HepG2 (cell line): ENCODE results near the gene MYPN. TPM values are rescaled to one million over a fixed set of nuclear protein-coding genes. Genes with fewer than 3 reads are reported as not detected.

Source experiments
- BRF2 ChIP-seq: sonication (generic); formaldehyde crosslinking; IDR thresholded peaks from 2 replicates; pipeline ENCODE4 v1.8.1; 2022; ENCODE audit warnings: mild to moderate bottlenecking, missing genetic modification reagents
- CENPBD1 ChIP-seq: sonication (generic); formaldehyde crosslinking; IDR thresholded peaks from 2 replicates; pipeline ENCODE4 v1.8.0; 2022; ENCODE audit warnings: missing genetic modification reagents, low read depth, mild to moderate bottlenecking, borderline replicate concordance
- EZH2 ChIP-seq: conservative IDR thresholded peaks from 2 replicates; pipeline ENCODE4 v1.6.1; 2012; ENCODE audit warnings: mild to moderate bottlenecking, low read depth, low read length, moderate library complexity
- FLYWCH1 ChIP-seq: sonication (generic); formaldehyde crosslinking; IDR thresholded peaks from 2 replicates; pipeline ENCODE4 v1.8.1; 2023; ENCODE audit warnings: mild to moderate bottlenecking, missing genetic modification reagents
- GABPB1 ChIP-seq: IDR thresholded peaks from 2 replicates; pipeline ENCODE4 v1.6.1; 2016; ENCODE audit warnings: mild to moderate bottlenecking, missing genetic modification reagents, moderate library complexity, missing compliant biosample characterization
- GFI1 ChIP-seq: sonication (generic); formaldehyde crosslinking; IDR thresholded peaks from 2 replicates; pipeline ENCODE4 v1.5.0; 2020; ENCODE audit warnings: missing genetic modification reagents, mild to moderate bottlenecking, borderline replicate concordance
- HMGA1 ChIP-seq: sonication (generic); formaldehyde crosslinking; conservative IDR thresholded peaks from 2 replicates; pipeline ENCODE4 v1.4.0; 2020; ENCODE audit warnings: missing genetic modification reagents
- HNF4A ChIP-seq: sonication (generic); formaldehyde crosslinking; IDR thresholded peaks from 2 replicates; pipeline ENCODE4 v1.4.0; 2020; ENCODE audit warnings: missing genetic modification reagents
- HNRNPLL ChIP-seq: fragments of 200-400 bp; formaldehyde crosslinking; IDR thresholded peaks from 2 replicates; pipeline ENCODE4 v1.6.1; 2017; ENCODE audit warnings: mild to moderate bottlenecking, low read depth, low read length; ENCODE audit not compliant: poor library complexity, severe bottlenecking
- NFYC ChIP-seq: IDR thresholded peaks from 2 replicates; pipeline ENCODE4 v1.6.1; 2016; ENCODE audit warnings: missing genetic modification reagents, missing compliant biosample characterization
- PCBP2 ChIP-seq: fragments of 200-400 bp; formaldehyde crosslinking; optimal IDR thresholded peaks from 2 replicates; pipeline ENCODE3; 2018; ENCODE audit warnings: low read length, low read depth; ENCODE audit not compliant: poor library complexity, severe bottlenecking
- RCOR2 ChIP-seq: IDR thresholded peaks from 2 replicates; pipeline ENCODE4 v1.6.1; 2016; ENCODE audit warnings: missing biosample characterization, missing genetic modification reagents
- RFX5 ChIP-seq: IDR thresholded peaks from 2 replicates; pipeline ENCODE4 v1.6.1; 2011; ENCODE audit warnings: low read depth, low read length, improper control_type of control experiment
- SNAPC4 ChIP-seq: sonication (generic); formaldehyde crosslinking; IDR thresholded peaks from 2 replicates; pipeline ENCODE4 v1.4.0; 2020; ENCODE audit warnings: mild to moderate bottlenecking, missing genetic modification reagents
- TBP ChIP-seq: sonication (generic); formaldehyde crosslinking; IDR thresholded peaks from 2 replicates; pipeline ENCODE4 v1.5.0; 2020; ENCODE audit warnings: missing genetic modification reagents
- ZNF367 ChIP-seq: sonication (generic); formaldehyde crosslinking; IDR thresholded peaks from 2 replicates; pipeline ENCODE4 v1.4.0; 2020; ENCODE audit warnings: missing genetic modification reagents, borderline replicate concordance
- ZNF552 ChIP-seq: sonication (generic); formaldehyde crosslinking; IDR thresholded peaks from 2 replicates; pipeline ENCODE4 v1.9.0; 2022; ENCODE audit warnings: missing genetic modification reagents, mild to moderate bottlenecking, borderline replicate concordance
- ZNF597 ChIP-seq: sonication (generic); formaldehyde crosslinking; IDR thresholded peaks from 2 replicates; pipeline ENCODE4 v1.5.0; 2020; ENCODE audit warnings: missing genetic modification reagents
- polyA plus RNA-seq, 8 experiments: library from polyadenylated mRNA; depleted of rRNA in 3 of 8; stranded (reverse) in 7 of 8; unstranded in 1 of 8; fragments of >200 nt; fragmentation: Illumina TruSeq in 4 of 8; extraction: Trizol in 4 of 8; gene quantifications; 2 replicates each; pipeline versions ENCODE4 v1.2.1 to v1.2.3, GENCODE V29; 2011 to 2016; ENCODE audit warnings: low read depth in 4 of 8, missing spikeins in 1 of 8, mixed read lengths in 1 of 8; ENCODE audit not compliant: insufficient read depth in 1 of 8
- total RNA-seq, 5 experiments: library from RNA; depleted of rRNA; stranded (reverse); fragments of >200 nt; fragmentation: Illumina TruSeq; extraction: Trizol; gene quantifications; 2 replicates each; pipeline ENCODE4 v1.2.3, GENCODE V29; 2016; ENCODE audit warnings: low read depth in 1 of 5

MYPN gene
- total and polyA plus RNA-seq, 2 of the 13 experiments (the other 11 are each of a cell fraction or from before 2014, with no cell fraction given), result not detected

- TF ChIP-seq ZNF367, result no peak
- 0 out of 2 replicates have a peak, but pooled peaks have one; percentile 8 for TF ChIP-seq EZH2
- TF ChIP-seq ZNF597, result no peak
- no peak for TF ChIP-seq RCOR2 (CRISPR knock-in tag)
- TF ChIP-seq GFI1 (CRISPR knock-in tag), result 0 out of 2 replicates have a peak, but pooled peaks have one; percentile 6
- no peak for TF ChIP-seq NFYC (CRISPR knock-in tag)
- 0 out of 2 replicates have a peak, but pooled peaks have one; percentile 3 for TF ChIP-seq ZNF552 (CRISPR knock-in tag)
- TF ChIP-seq HMGA1 (CRISPR knock-in tag), result no peak
- TF ChIP-seq CENPBD1 (CRISPR knock-in tag), result no peak
- no peak for TF ChIP-seq TBP
- TF ChIP-seq PCBP2, result no peak
- TF ChIP-seq GABPB1 (CRISPR knock-in tag), result no peak
- no peak for TF ChIP-seq RFX5
- TF ChIP-seq HNF4A (CRISPR knock-in tag), result no peak
- no peak for TF ChIP-seq SNAPC4 (CRISPR knock-in tag)
- no peak for TF ChIP-seq HNRNPLL
- TF ChIP-seq FLYWCH1 (CRISPR knock-in tag), result 0 out of 2 replicates have a peak, but pooled peaks have one; percentile 27
- TF ChIP-seq BRF2 (CRISPR knock-in tag), result no peak
These were observed 122.5 kb downstream of the MYPN start, which contains the start of gene ATOH7 (continued) for GRCh38 chr10:68231817-68232251.
